CD4-positive, alpha-beta T cell treated with Interleukin-2 at 100 ng/mL for 4 hours (primary cell): ENCODE results near the gene LCN10.
A peak's percentile ranks its signal among the peaks of the same experiment; 100 is the strongest.
"Not testable (repeated sequence)": the region's sequence is repeated elsewhere in the genome, so short reads cannot be mapped to it uniquely, and the experiment has no call there.

Experiments used
- DNase-seq: peaks from one replicate; pipeline ENCODE4 v3.0.0-alpha.2; 2020; ENCODE audit warnings: low spot score

Gene LCN10

GRCh38 chr9:136719195-136719880 is 23.4 kb downstream of the LCN10 start:
- DNase-seq = no peak

- DNase-seq = no peak
These were observed 24.2 kb downstream of the LCN10 start for GRCh38 chr9:136718345-136719194.

- no peak for DNase-seq
These were observed 25.3 kb downstream of the LCN10 start for GRCh38 chr9:136717399-136717798.

GRCh38 chr9:136714893-136715274 is 27.9 kb downstream of the LCN10 start:
- no peak for DNase-seq

GRCh38 chr9:136714096-136714892 is 28.4 kb downstream of the LCN10 start:
- DNase-seq = no peak

- no peak for DNase-seq
These were observed 29.2 kb downstream of the LCN10 start for GRCh38 chr9:136713550-136713949.

- no peak for DNase-seq
These were observed 29.8 kb downstream of the LCN10 start for GRCh38 chr9:136712690-136713544.

- DNase-seq = no peak
These were observed 30.7 kb downstream of the LCN10 start, which contains the start of gene DIPK1B for GRCh38 chr9:136711751-136712689. TSS of gene DIPK1B (plus strand) at chr9:136712572. CDS start at chr9:136712666, 94 bp downstream.

- DNase-seq = not testable (repeated sequence)
These were observed 31.5 kb downstream of the LCN10 start for GRCh38 chr9:136711219-136711648.

- no peak for DNase-seq
These were observed 32.2 kb downstream of the LCN10 start for GRCh38 chr9:136710543-136710942.

- no peak for DNase-seq
These were observed 33.2 kb downstream of the LCN10 start for GRCh38 chr9:136709454-136710109.

GRCh38 chr9:136707849-136708517 is 34.8 kb downstream of the LCN10 start:
- DNase-seq = no peak

- no peak for DNase-seq
These were observed 35.7 kb downstream of the LCN10 start for GRCh38 chr9:136707011-136707410.

GRCh38 chr9:136705564-136705963 is 37.2 kb downstream of the LCN10 start:
- DNase-seq = no peak

- DNase-seq = not testable (repeated sequence)
These were observed 38.0 kb downstream of the LCN10 start for GRCh38 chr9:136704741-136705140.

GRCh38 chr9:136703276-136703860 is 39.4 kb downstream of the LCN10 start:
- DNase-seq = no peak

GRCh38 chr9:136701668-136702053 is 41.1 kb downstream of the LCN10 start:
- DNase-seq = no peak

GRCh38 chr9:136700959-136701667 is 41.6 kb downstream of the LCN10 start:
- DNase-seq = peak; percentile 45
